Hepatocyte (in vitro differentiated cells): Measurements from ENCODE around the gene SPIRE1. TPM values are rescaled to one million over a fixed set of nuclear protein-coding genes. Genes with fewer than 3 reads are reported as not detected.

Experiments used
- DNase-seq: peaks from one replicate; pipeline ENCODE4 v3.0.0-alpha.2; 2016; ENCODE audit warnings: low spot score
- H2AFZ ChIP-seq: fragments of 200-600 bp; sonication (generic); 2 replicates; pipeline ENCODE4 v1.6.0; 2016; ENCODE audit warnings: antibody characterized with exemption, mild to moderate bottlenecking
- H3K27ac ChIP-seq: fragments of 200-600 bp; sonication (generic); 2 replicates; pipeline ENCODE4 v1.5.1; 2016; ENCODE audit warnings: mild to moderate bottlenecking
- H3K27me3 ChIP-seq: fragments of 200-600 bp; sonication (generic); 2 replicates; pipeline ENCODE4 v1.6.1; 2016
- H3K36me3 ChIP-seq: fragments of 200-600 bp; sonication (generic); replicated peaks from 2 replicates; pipeline ENCODE4 v1.5.1; 2016; ENCODE audit warnings: low read depth; ENCODE audit not compliant: insufficient read depth
- H3K4me1 ChIP-seq: fragments of 200-600 bp; sonication (generic); 2 replicates; pipeline ENCODE4 v1.5.1; 2016; ENCODE audit warnings: mild to moderate bottlenecking, moderate library complexity; ENCODE audit not compliant: insufficient read depth
- H3K4me2 ChIP-seq: fragments of 200-600 bp; sonication (generic); 2 replicates; pipeline ENCODE4 v1.6.0; 2016
- H3K4me3 ChIP-seq: fragments of 200-600 bp; sonication (generic); 2 replicates; pipeline ENCODE4 v1.5.1; 2016; ENCODE audit warnings: mild to moderate bottlenecking
- H3K79me2 ChIP-seq: fragments of 200-600 bp; sonication (generic); 2 replicates; pipeline ENCODE4 v1.6.0; 2017; ENCODE audit warnings: mild to moderate bottlenecking
- H3K9me2 ChIP-seq: fragments of 200-600 bp; sonication (generic); replicated peaks from 2 replicates; pipeline ENCODE4 v1.6.0; 2017; ENCODE audit warnings: mild to moderate bottlenecking; ENCODE audit not compliant: insufficient read depth
- H3K9me3 ChIP-seq: fragments of 200-600 bp; sonication (generic); 2 replicates; pipeline ENCODE4 v1.5.1; 2016; ENCODE audit warnings: low read depth, mild to moderate bottlenecking
- H4K20me1 ChIP-seq: fragments of 200-600 bp; sonication (generic); 2 replicates; pipeline ENCODE4 v1.6.0; 2016; ENCODE audit warnings: mild to moderate bottlenecking; ENCODE audit not compliant: insufficient read depth, poor library complexity, severe bottlenecking
- CTCF ChIP-seq: fragments of 200-600 bp; sonication (generic); IDR thresholded peaks from 2 replicates; pipeline ENCODE4 v1.5.1; 2016; ENCODE audit warnings: antibody characterized with exemption, mild to moderate bottlenecking; ENCODE audit not compliant: poor library complexity
- EZH2 ChIP-seq: fragments of 200-600 bp; sonication (generic); IDR thresholded peaks from 2 replicates; pipeline ENCODE4 v1.6.1; 2016; ENCODE audit warnings: antibody characterized with exemption, mild to moderate bottlenecking, borderline replicate concordance
- EZH2phosphoT487 ChIP-seq: fragments of 200-600 bp; sonication (generic); IDR thresholded peaks from one replicate; pipeline ENCODE4 v1.6.1; 2018; ENCODE audit warnings: antibody characterized with exemption, mild to moderate bottlenecking, low read depth, moderate library complexity; ENCODE audit not compliant: unreplicated experiment, severe bottlenecking
- WGBS: methylation state at CpG from one replicate; pipeline ENCODE4 v1.1.6; 2016; ENCODE audit warnings: low lambda C conversion rate; ENCODE audit errors: missing lambda C conversion rate; 5-methylcytosine and 5-hydroxymethylcytosine counted together
- polyA plus RNA-seq: library from polyadenylated mRNA; unstranded; fragments of >200 nt; fragmentation: Nextera tagmentation; extraction: Ambion mirVana; gene quantifications from 2 replicates; pipeline ENCODE4 v1.2.1, GENCODE V29; 2016
- total RNA-seq: library from RNA; depleted of rRNA; stranded (reverse); fragments of >200 nt; gene quantifications from 2 replicates; pipeline ENCODE4 v1.2.3, GENCODE V29; 2014

SPIRE1 gene
- total and polyA plus RNA-seq, 2 experiments from 2014 or later = 13.1 to 18.9 TPM

GRCh38 chr18:12442946-12443345 lies 215.0 kb downstream of the SPIRE1 start:
- Histone ChIP-seq H3K36me3 (no peaks in the 10 kb centered on the region), H3K4me2 (no peak overlapping the region), H3K27me3 (no peaks in the 10 kb centered on the region), H2AFZ (no peak overlapping the region), H4K20me1 (no peaks in the 10 kb centered on the region), H3K79me2 (no peaks in the 10 kb centered on the region), H3K27ac (no peak overlapping the region), H3K9me3 (no peaks in the 10 kb centered on the region), H3K4me1 (no peaks in the 10 kb centered on the region), H3K9me2 (no peaks in the 10 kb centered on the region), H3K4me3 (no peak overlapping the region)
- no peak for DNase-seq
- WGBS = 85% methylated on average over 1 of the region's 1 CpG
- TF ChIP-seq EZH2phosphoT487 (no peak), CTCF (no peak), EZH2 (no peak)

GRCh38 chr18:12441475-12442034 lies 216.4 kb downstream of the SPIRE1 start:
- DNase-seq = no peak
- H3K4me3 ChIP-seq = no peak overlapping the region
- no peaks in the 10 kb centered on the region for H3K36me3 ChIP-seq
- no peaks in the 10 kb centered on the region for H3K9me2 ChIP-seq
- H3K4me1 ChIP-seq = no peaks in the 10 kb centered on the region
- no peaks in the 10 kb centered on the region for H3K27me3 ChIP-seq
- no peaks in the 10 kb centered on the region for H4K20me1 ChIP-seq
- H3K27ac ChIP-seq = no peak overlapping the region
- H3K79me2 ChIP-seq = no peaks in the 10 kb centered on the region
- no peak overlapping the region for H2AFZ ChIP-seq
- 89% methylated on average over 12 of the region's 12 CpGs for WGBS
- TF ChIP-seq EZH2phosphoT487 (no peak), EZH2 (no peak), CTCF (no peak)
- H3K4me2 ChIP-seq = no peak overlapping the region
- H3K9me3 ChIP-seq = no peaks in the 10 kb centered on the region

- no peaks in the 10 kb centered on the region for H3K27me3 ChIP-seq
- H3K4me3 ChIP-seq = no peak overlapping the region
- TF ChIP-seq EZH2phosphoT487 (no peak), EZH2 (no peak)
- H3K9me3 ChIP-seq = no peaks in the 10 kb centered on the region
- 88% methylated on average over 10 of the region's 10 CpGs for WGBS
- DNase-seq = no peak
- no peak overlapping the region for H2AFZ ChIP-seq
- no peaks in the 10 kb centered on the region for H3K9me2 ChIP-seq
- H4K20me1 ChIP-seq = no peaks in the 10 kb centered on the region
- no peaks in the 10 kb centered on the region for H3K36me3 ChIP-seq
- H3K4me2 ChIP-seq = no peak overlapping the region
- H3K79me2 ChIP-seq = no peaks in the 10 kb centered on the region
- no peaks in the 10 kb centered on the region for H3K4me1 ChIP-seq
- H3K27ac ChIP-seq = no peak overlapping the region
Observed at GRCh38 chr18:12438257-12438656, 219.7 kb downstream of the SPIRE1 start.

GRCh38 chr18:12435867-12436266 lies 222.0 kb downstream of the SPIRE1 start:
- Histone ChIP-seq H4K20me1 (no peaks in the 10 kb centered on the region), H3K9me3 (no peaks in the 10 kb centered on the region), H3K27ac (no peak overlapping the region), H3K4me3 (no peak overlapping the region), H3K79me2 (no peaks in the 10 kb centered on the region), H3K9me2 (no peaks in the 10 kb centered on the region), H3K4me1 (no peaks in the 10 kb centered on the region), H3K4me2 (no peak overlapping the region), H3K27me3 (no peaks in the 10 kb centered on the region), H3K36me3 (no peaks in the 10 kb centered on the region), H2AFZ (no peak overlapping the region)
- TF ChIP-seq EZH2 = no peak
- no peak for DNase-seq
- 89% methylated on average over 8 of the region's 8 CpGs for WGBS
